ENCODE results near the gene CSAD.
A peak's percentile ranks its signal among the peaks of the same experiment; 100 is the strongest.
"Not testable (repeated sequence)": the region's sequence is repeated elsewhere in the genome, so short reads cannot be mapped to it uniquely, and the experiment has no call there.

CSAD gene

GRCh38 chr12:53217051-53217930 is 36.6 kb upstream of the CSAD start:
- DNase-seq = peak; percentile 82

GRCh38 chr12:53215497-53215896 is 34.8 kb upstream of the CSAD start:
- DNase-seq = no peak

DNA sequence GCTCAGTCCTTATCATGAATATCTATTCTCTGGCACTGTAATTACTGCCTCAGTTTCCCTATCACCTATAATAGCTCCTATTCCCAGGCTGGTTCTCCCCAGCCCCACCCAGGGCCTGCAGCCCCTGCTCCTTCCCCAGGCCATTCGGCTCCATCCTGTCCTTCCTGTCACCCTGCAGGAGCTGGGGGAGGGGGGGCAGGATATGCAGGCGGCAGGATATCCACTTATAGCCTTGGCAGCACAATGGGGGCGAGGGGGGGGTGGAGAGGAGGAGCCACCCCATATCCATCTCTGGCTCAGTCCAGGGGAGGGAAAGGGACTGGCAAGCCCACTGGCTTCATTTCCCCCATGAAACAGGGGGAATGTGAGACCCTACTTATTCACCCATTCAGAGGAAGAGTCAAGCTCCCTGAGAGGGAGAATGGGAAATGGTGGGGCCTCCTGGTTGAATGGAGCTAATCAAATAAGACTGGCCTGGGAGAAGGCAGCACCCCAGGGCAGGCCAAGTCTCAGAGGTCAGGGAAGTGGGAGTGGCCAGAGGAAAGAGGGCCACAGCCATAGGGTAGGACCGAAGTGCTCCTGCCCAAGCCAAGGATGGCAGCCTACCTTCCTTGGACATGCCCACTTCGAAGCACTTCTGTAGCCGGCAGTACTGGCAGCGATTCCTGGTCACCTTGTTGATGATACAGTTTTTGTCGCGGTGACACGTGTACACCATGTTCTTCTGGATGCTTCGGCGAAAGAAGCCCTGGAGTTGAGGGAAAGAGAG is 34.1 kb upstream of the CSAD start:
- DNase-seq = no peak

DNA sequence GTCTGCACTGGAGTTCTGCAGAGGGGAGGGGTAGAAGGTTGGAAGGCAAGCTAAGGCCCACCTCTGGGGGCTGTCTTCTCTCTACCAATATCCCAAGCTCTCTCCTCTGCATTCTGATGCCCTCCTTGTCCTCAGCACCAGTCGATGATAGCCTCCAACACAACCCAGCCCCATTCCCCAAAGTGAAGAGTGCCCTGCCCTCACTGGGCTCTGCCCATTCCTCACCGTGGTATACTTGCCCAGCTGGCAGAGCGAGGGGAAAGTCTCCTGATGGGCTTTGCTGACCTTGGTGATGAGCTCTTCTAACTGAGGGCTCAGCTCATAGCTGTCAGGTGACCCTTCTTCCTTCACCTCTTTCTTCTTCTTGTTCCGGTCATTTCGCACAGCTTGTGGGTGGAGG is 33.5 kb upstream of the CSAD start:
- DNase-seq = no peak

- DNase-seq = peak; percentile 92
Measured at GRCh38 chr12:53213348-53213747, 32.6 kb upstream of the CSAD start.

GRCh38 chr12:53212931-53213330 is 32.2 kb upstream of the CSAD start:
- no peak for DNase-seq

DNA sequence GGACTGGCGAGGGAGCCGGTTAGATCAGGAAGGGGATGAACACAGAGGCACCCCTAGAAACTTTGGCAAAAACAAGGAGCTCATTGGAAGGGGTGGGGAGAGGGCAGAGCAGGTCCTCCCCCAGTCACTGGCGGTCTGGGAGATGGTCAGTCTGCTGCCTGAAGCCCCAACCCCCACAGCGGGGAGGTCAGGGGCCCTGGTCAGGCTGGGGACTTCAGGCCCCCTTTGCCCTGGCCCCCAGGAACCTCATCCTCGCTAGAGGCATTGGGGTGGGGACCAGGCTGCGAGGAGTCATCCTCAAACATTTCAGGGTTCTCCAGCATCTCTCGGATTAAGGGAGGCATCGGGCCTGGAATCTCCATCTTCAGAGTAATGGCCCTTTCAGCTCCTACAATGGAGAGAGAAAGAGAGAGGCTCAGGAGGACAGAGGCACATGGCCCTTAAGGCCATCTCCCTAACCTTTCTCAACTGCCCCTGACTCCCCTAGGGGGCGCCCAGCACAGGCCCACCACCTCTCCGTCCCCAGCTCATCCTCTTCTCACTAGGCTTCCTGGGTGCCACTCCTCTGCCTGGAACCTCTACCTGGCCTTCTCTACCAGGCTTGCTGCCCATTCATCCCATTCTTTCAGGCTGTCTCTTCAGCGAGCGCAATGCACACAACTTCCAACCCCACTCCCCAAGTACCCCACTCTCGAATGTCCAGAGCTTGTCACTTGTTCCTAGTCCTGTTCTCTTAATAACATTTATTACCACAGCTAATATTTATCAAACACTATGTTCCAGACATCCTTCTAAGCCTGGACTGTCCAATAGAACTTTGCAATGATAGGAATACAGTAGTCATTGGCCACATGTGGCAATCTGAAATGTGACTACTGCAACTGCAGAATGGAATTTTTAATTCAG is 31.0 kb upstream of the CSAD start:
- no peak for DNase-seq

GRCh38 chr12:53210843-53211242 is 30.1 kb upstream of the CSAD start:
- no peak for DNase-seq

DNA sequence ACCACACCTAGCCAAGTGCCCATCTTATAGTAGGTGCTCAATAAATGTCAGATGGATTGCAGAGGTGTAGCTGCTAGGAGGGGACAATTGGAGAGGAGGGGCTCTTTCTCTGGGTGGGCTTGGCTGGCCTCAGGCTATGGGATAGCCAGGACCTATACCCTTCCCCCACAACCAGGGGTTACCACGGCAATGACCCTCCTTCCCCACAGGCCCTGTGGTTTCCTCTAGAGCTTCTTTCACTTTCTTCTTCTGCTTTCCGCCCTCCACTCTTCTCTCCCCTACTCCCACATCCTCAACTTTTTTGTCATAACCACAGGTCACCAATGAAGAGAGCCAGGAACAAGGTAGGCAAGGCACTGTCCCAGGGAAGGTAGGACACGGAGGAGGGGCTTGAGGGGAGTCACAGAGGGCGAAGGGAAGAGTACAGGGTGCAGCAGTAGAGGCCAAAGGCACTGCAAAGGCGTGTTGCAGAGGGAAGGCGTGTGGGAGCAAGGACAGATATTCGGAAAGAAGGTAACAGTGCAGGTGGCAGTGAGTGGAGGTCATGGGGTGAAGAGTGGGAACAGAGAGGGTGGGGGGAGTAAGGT is 28.2 kb upstream of the CSAD start:
- DNase-seq = peak; percentile 58

- no peak for DNase-seq
Measured at GRCh38 chr12:53208435-53208834, 27.7 kb upstream of the CSAD start.

DNA sequence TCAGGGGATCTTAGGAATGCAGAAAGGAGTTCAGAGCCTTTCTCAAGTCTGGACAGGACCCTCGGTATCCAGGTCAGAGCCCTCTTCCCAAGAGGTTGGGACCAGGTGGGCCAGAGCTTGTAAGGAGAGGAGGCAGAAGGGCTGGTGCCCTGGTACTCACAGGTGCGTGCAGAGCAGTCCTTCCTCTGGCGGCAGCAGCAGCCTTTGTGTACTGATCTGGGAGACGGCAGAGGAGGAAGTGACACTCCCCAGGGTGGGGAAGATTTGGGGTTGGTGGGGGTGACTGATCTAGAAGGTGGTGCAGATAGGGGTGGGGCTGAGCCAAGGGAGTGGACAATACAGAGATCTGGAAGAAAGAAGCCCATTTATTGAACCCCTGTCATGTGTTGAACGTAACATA is 26.3 kb upstream of the CSAD start, which contains the start of gene ITGB7:
TSS of gene ITGB7 (minus strand) at position 210 of the 400 bp plus-strand sequence. CDS start 6,808 bp downstream, outside the sequence.
- DNase-seq = peak; percentile 77

DNA sequence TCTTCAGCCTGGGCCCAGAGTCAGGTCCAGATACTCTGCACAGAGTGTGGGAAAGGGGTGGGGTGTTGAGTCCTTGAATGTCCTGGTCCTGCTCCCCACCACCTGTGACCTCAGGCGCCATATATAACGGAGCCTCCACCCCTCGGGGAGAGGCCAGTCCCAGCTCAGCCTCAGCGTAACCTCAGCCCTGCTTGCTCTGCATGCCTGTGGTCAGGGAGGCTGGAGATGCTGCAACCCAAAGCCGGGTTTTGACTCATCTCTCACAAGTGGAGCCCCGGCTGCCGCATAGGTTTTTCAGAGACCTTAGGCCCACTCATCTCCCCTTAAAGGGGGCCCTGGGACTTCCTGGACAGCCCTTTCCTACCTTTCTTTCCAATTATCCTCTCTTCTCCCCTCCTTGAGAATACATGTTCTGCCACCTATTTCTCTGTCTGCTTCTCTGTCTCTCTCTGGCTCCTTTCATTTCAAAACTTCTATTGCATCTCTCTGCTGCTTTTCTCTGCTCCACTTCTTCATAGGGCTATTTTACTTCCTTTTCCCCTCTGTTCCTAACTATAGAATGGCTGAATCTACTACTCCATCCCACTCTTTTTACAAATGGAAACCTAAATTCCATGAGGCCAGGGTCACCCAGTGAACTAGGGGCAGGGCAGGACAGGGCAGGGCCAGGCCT is 25.2 kb upstream of the CSAD start:
- DNase-seq = peak; percentile 88

GRCh38 chr12:53204351-53204750 is 23.6 kb upstream of the CSAD start:
- DNase-seq = no peak

- not testable (repeated sequence) for DNase-seq
Measured at GRCh38 chr12:53202316-53202715, 21.6 kb upstream of the CSAD start.

- DNase-seq = no peak
Measured at GRCh38 chr12:53201639-53202038, 20.9 kb upstream of the CSAD start.

DNA sequence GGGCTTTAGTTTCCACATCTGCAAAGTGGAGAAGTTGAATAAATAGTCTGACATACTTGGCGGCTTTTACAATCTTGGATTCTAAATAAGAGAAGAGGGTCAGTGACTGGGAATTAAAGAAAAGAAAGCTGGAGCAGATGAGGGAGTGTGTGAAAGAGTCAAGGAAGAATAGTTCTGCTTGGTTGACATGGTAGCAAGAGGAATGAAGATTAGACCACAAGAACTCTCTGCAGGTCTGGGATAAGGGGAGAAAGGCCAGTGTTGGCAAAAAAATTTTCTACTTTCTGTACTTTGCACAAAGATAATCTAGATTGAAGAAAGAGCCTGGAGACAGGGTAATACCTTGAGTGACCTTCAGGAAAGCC is 20.4 kb upstream of the CSAD start:
- DNase-seq = no peak

- DNase-seq = no peak
Measured at GRCh38 chr12:53200458-53201176, 19.9 kb upstream of the CSAD start.

GRCh38 chr12:53200107-53200457 is 19.4 kb upstream of the CSAD start:
- no peak for DNase-seq

DNA sequence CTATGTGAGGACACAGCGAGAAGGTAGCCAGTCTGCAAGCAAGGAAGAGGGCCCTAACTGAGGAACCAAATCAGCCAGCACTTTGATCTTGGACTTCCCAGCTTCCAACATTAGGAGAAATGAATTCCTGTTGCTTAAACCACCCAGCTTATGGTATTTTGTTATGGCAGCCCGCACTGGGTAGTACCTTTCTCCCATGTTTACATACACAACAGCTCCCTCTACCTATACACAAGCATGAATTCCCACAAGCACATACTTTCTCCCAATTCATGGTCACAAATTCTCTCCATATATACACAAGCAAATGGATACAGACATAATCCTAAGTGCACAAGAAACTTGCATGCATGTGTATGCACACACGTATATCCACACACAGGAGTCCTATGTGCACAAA is 19.0 kb upstream of the CSAD start:
- DNase-seq = no peak

DNA sequence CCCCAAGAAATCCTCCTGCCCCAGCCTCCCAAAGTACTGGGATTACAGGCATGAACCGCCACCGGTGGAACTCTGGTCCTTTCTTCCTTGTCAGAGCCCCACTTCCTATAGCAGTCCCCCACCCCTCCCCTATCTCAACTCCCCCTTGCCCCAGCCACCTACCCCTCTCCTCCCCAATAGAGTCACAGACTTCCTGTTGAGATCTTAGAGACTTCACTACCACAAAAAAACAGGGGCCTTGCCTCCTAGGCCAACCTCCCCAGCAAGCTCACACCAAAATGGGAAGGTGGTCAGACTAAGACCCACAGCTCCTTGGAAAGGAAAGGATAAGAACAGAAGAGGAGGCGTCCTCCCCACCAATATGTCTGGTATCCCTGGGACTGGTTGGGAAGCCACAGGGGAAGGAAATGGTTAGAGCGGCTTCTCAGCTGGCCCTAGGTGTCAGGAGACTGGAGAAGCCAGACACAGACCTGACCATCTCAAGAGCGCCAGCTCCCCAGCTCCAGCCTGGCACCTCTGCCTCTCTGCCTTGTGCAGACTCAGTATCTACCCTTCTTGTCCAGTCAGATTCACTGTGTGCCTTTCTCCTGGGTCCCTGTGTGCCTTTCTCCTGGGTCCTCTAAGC is 17.9 kb upstream of the CSAD start:
- no peak for DNase-seq

Data from stimulated activated CD8-positive, alpha-beta memory T cell treated with anti-CD3 and anti-CD28 coated beads, Interleukin-4, amount 100 ng/mL, for 48 hours (primary cell).